GM18868 (cell line): ENCODE results near the gene ZBED1.
"Not testable (repeated sequence)": the region's sequence is repeated elsewhere in the genome, so short reads cannot be mapped to it uniquely, and the experiment has no call there.

Experiments used
- ATAC-seq: cut with Tn5 transposase; IDR thresholded peaks from one replicate; pipeline ENCODE4 v1.9.1; 2021; ENCODE audit warnings: mild to moderate bottlenecking, moderate library complexity; ENCODE audit not compliant: unreplicated experiment

ZBED1 gene

GRCh38 chrX:2500803-2501558, at the start of gene ZBED1, which contains the start of gene DHRSX:
ZBED1 (minus strand) TSS chrX:2500976; CDS start chrX:2490719, 10,257 bp downstream.
DHRSX (minus strand) TSS chrX:2500976; CDS start chrX:2500925, 51 bp downstream.
- peak; percentile 68 for ATAC-seq

GRCh38 chrX:2549876-2550275, 49.1 kb upstream of the ZBED1 start:
- ATAC-seq, result no peak

GRCh38 chrX:2548711-2549423, 48.1 kb upstream of the ZBED1 start:
- no peak for ATAC-seq

- ATAC-seq, result no peak
These were observed 47.0 kb upstream of the ZBED1 start for GRCh38 chrX:2547736-2548135.

- ATAC-seq, result no peak
These were observed 45.7 kb upstream of the ZBED1 start for GRCh38 chrX:2546496-2546895.

- no peak for ATAC-seq
These were observed 44.4 kb upstream of the ZBED1 start for GRCh38 chrX:2545144-2545543.

- no peak for ATAC-seq
These were observed 42.2 kb upstream of the ZBED1 start for GRCh38 chrX:2542826-2543521.

GRCh38 chrX:2541603-2542002, 40.8 kb upstream of the ZBED1 start:
- no peak for ATAC-seq

- no peak for ATAC-seq
These were observed 39.7 kb upstream of the ZBED1 start for GRCh38 chrX:2540426-2540947.

- ATAC-seq, result no peak
These were observed 38.8 kb upstream of the ZBED1 start for GRCh38 chrX:2539586-2539985.

GRCh38 chrX:2538031-2538757, 37.4 kb upstream of the ZBED1 start:
- ATAC-seq, result no peak

- no peak for ATAC-seq
These were observed 36.2 kb upstream of the ZBED1 start for GRCh38 chrX:2536974-2537373.

GRCh38 chrX:2536141-2536540, 35.4 kb upstream of the ZBED1 start:
- ATAC-seq, result no peak

- not testable (repeated sequence) for ATAC-seq
These were observed 33.7 kb upstream of the ZBED1 start for GRCh38 chrX:2534261-2535021.

GRCh38 chrX:2533424-2533823, 32.6 kb upstream of the ZBED1 start:
- no peak for ATAC-seq

- ATAC-seq, result no peak
These were observed 25.6 kb upstream of the ZBED1 start for GRCh38 chrX:2526390-2526789.

- no peak for ATAC-seq
These were observed 23.1 kb upstream of the ZBED1 start for GRCh38 chrX:2523911-2524310.

- peak; percentile 25 for ATAC-seq
These were observed 21.2 kb upstream of the ZBED1 start for GRCh38 chrX:2521927-2522386.

GRCh38 chrX:2521092-2521926, 20.5 kb upstream of the ZBED1 start:
- peak; percentile 87 for ATAC-seq
